Activated CD8-positive, alpha-beta memory T cell treated with anti-CD3 and anti-CD28 coated beads for 24 hours (primary cell): ENCODE results near the gene ZFP57.
"Not testable (repeated sequence)": the region's sequence is repeated elsewhere in the genome, so short reads cannot be mapped to it uniquely, and the experiment has no call there.

Experiments used
- DNase-seq: peaks from one replicate; pipeline ENCODE4 v3.0.0-alpha.2; 2020

ZFP57 gene

GRCh38 chr6:29696147-29697125, 15.5 kb upstream of the ZFP57 start:
- no peak for DNase-seq

DNA sequence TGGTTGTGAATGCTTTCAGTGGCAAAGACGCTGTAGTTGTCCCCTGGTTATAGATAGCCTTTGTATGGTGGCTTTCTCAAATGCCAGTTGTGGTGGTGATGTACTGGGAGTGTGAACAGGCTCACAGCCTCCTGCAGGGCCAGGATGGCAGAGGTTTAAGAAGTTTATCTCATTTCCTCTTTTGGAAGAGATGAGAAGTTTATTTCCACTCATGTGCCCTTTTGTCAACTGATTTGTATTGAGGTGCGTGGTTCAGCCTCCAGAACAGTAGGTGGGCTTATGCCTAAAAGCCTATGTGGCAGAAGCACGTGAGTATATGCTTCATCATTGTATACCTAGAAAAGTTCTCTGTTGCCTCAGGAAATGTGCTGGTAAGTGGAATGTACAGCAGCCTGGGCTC, 13.7 kb upstream of the ZFP57 start:
- DNase-seq, result no peak

- no peak for DNase-seq
Measured at GRCh38 chr6:29685718-29686326, 4.9 kb upstream of the ZFP57 start.

DNA sequence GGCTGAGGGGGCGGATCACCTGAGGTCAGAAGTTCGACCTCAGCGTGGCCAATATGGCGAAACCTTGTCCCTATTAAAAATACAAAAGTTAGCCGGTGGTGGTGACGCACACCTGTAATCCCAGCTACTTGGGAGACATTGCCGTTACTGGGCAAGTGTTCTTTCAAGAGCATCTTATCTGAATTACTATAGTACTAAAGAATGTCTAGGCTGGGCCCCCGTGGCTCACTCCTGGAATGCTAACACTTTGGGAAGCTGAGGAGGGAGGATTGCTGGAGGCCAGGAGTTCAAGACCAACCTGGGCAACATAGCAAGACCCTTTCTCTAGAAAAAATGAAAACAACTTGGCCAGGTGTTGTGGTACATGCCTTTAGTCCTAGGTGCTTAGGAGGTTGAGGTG, 859 bp upstream of the ZFP57 start:
- DNase-seq, result no peak

DNA sequence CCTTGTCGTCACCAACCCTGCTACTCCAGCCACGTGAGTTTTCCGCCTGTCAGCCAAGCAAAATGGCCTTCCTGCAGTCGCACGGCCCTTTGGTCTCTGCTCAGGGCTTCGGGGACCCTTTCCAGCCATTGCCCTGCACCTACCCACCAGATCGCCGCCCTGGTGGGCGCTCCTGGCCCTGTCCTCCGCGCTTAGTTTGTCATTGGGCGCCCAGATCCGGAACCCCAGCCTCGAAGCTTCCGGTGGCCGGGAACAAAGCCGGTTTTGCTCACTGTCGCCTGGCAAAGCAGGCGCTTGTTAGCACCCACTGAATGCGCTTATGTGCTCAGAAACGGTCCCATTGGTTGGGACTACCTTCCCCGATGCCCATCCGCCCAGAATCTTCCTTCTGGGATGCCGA, 536 bp downstream of the ZFP57 start:
- no peak for DNase-seq

DNA sequence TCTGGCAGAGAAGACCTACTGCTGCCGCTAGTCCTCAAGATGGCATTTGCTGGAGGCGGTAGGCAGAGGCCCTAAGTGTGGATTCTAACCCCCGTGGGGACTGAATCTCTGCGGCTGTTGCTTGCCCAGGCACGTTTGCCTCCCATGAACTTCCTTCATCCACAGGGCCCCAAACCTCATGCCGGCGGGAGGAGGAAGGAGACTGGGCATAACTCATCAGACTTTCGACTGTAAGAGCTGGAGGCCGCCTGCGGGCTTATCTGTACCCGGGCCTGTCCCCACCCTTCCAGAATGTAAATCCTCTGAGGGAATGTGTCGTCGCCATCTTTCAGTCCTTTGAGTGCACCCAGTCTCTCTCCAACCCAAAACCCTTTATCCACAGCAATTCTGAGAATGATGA, 990 bp downstream of the ZFP57 start:
- no peak for DNase-seq

DNA sequence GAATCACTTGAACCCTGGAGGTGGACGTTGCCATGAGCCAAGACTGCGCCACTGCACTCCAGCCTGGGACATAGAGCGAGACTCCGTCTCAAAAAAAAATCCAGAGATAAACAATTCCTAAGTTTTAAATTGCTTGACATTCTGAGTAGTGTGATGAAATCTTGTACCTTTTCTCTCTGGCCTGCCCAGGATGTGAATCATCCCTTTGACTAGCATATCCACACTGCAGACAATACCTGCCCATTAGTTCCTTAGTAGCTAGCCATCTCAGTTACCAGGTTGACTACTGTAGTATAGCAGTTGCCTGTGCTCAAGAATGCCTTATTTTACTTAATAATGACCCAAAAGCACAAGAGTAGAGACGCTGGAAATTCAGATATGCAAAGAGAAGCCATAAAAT, 2.8 kb downstream of the ZFP57 start:
- DNase-seq, result no peak

- DNase-seq, result no peak
Measured at GRCh38 chr6:29676981-29677601, 3.9 kb downstream of the ZFP57 start.

DNA sequence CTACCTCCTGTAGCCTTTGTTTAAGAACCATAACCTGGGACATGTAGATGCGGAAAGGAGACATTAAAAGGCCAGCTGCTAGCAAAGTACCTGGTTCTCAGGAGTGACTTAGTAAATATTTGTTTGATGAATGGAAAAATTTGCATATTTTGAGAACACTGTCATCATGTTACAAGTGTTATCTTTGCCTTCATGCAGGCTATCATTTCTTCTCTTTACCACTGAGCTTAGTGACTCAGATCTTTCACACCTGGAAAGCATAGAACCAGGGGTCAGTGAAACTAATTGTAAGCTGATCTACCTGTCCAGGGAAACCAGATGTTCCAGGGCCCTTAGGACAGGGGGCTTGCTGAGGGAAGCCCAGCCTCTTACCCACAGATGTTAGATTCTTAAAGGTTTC, 5.4 kb downstream of the ZFP57 start:
- DNase-seq, result no peak

- DNase-seq, result no peak
Measured at GRCh38 chr6:29674008-29674407, 6.9 kb downstream of the ZFP57 start.

- DNase-seq, result no peak
Measured at GRCh38 chr6:29673161-29673560, 7.8 kb downstream of the ZFP57 start.

DNA sequence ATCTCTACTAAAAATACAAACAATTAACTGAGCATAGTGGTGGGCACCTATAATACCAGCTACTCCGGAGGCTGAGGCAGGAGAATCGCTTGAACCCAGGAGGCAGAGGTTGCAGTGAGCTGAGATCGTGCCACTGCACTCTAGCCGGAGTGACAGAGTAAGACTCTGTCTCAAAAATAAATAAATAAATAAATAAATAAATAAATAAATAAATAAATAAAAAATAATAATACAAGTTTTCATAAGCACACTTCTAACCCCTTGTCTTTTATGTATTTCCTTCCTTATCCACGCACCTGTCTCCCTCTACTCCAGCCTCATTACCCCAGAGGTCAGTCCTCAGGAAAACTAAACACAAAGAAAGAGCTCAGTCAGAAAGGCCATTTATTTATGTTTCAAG, 8.8 kb downstream of the ZFP57 start:
- DNase-seq, result not testable (repeated sequence)

DNA sequence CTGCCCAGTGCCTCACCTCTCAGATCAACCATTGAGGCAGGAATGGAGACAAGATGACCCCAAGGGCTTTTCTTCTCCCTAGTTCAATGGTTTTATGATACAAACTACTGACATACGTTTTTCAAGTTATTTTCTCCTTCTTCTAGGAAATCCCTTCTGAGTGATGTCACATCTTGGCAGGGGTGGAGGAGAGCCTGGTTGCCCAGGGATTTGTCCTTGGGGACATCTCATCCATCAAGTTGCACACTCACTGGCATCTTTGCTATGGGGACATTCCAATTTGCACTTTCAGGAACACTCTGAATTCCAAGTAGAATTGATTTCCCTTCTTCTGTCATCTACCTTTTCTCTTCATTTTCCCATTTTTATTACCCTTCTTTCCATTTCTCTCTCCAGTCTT, 9.9 kb downstream of the ZFP57 start:
- DNase-seq, result no peak

GRCh38 chr6:29667158-29667557, 13.8 kb downstream of the ZFP57 start:
- no peak for DNase-seq

DNA sequence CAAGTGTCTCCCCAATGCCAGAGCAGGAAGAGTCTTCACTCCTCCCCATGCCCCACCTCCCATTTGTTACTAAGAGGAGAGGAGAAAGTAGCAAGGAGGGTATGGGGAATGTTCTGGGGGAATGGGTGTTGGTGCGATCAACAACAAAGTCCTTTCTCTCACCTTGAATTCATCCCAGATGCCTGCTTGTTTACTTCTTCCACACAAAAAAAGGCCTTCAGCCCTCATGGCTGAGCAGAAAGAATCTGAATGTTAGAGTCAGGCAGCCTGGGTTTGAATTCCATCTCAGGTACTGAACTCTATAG, 14.2 kb downstream of the ZFP57 start:
- no peak for DNase-seq

GRCh38 chr6:29665942-29666825, 14.8 kb downstream of the ZFP57 start:
- no peak for DNase-seq

GRCh38 chr6:29663300-29664042, 17.5 kb downstream of the ZFP57 start:
- DNase-seq, result no peak

DNA sequence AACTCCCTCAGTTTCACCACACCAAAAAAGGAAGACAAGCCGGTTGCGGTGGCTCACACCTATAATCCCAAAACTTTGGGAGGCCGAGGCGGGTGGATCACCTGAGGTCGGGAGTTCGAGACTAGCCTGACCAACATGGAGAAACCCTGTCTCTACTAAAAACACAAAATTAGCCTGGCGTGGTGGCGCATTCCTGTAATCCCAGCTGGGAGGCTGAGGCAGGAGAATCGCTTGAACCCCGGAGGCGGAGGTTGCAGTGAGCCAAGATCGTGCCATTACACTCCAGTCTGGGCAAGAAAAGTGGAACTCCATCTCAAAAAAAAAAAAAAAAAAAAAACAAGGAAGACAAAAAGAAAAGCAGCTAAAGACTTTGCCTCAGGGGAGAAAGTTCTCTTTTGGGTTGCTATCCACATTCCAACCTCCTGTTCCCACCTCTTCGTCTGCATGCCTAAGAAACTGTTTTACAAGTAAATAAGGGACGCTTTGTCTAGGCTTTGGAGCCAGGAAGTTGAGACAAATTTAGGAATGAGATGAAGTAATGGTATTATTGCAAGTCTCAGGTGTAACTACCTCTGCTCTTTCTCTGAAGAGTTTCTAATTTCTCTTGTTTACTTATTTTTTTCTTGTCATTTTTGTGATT, 19.3 kb downstream of the ZFP57 start:
- DNase-seq, result not testable (repeated sequence)

- no peak for DNase-seq
Measured at GRCh38 chr6:29661071-29661470, 19.9 kb downstream of the ZFP57 start.

GRCh38 chr6:29656798-29657197, 24.2 kb downstream of the ZFP57 start, which contains the start of gene MOG:
TSS of gene MOG (plus strand) at chr6:29657092. CDS start at chr6:29657210, 118 bp downstream.
- DNase-seq, result no peak

- no peak for DNase-seq
Measured at GRCh38 chr6:29656157-29656556, 24.8 kb downstream of the ZFP57 start.

DNA sequence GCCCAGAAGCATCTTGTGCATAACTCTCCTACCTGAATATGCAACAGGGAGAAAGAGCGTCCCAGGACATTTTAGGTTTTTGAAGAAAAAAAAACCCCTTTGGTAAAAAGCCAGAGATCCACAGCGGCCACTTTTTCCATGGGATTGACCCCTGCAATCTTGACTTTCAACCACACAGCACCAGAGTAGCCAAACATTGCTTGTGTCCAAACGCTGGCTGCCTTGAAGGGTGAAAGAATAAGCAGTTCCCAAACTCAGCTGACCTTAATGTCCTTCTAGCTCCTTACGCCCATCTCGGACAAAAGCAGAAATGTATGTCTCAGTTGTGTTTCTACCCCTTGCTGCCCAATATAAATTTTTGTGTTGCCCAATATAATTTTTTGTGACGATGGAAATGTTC, 25.3 kb downstream of the ZFP57 start:
- no peak for DNase-seq
